ENCODE results near the gene LDLRAD3.

The LDLRAD3 gene

DNA sequence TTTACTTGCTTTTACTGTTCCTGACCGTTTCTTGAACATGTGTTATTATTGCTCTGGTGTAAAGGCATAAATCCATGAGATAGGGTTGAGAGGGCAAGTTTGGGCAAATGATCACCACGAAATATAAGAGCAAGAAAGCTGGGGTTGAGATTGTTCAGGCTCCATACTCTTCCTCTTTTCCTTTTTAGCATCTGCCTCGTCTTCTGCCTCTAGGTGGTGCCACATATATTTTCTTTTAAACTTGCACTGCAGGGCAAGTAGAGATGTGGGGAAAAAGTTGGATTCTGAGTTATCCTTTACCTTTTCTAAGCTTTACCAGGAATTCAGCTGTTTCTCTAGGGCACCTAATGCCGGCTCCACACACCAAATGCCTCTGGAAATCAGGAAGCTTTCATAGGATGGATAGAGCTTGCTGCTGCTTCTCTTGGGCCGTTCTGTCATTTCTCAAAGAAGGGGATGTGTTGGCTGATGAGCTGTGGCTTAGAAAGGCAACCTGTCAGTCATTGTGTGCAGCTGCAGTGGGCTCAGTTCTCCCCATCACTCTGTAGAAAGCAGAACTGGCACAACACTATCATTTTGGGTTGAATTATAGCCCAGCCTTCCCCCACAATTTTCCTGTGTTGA lies 98.2 kb downstream of the LDLRAD3 start:
- in situ Hi-C loops (cut with MboI; ENCODE audit: low sequenced_read_pairs) = loop anchor here (25.0 kb wide), 1 partner anchor 220 kb away; no protein-coding TSS in a partner anchor

DNA sequence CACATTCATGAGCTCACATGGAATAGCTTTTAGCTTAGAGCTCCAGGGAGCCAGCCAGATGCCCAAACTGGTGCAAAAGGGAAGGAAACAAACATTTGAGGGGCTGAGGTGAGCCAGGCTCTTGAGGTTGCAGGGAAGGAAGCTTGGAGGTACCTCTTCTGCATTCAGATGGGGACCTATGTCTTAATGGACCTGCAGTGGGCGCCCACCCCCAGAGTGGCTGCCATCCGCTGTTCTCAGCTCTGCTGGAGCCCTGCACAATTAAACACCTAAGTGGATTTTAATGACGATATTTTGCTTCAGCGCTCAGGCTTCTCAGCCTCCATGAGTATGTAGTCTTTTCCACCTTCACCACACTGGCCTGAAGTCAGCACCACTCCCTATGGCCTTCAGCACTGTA lies 100.8 kb downstream of the LDLRAD3 start:
- in situ Hi-C loops (cut with MboI; ENCODE audit: low sequenced_read_pairs) = loop anchor here (25.0 kb wide), 1 partner anchor 218 kb away; no protein-coding TSS in a partner anchor

DNA sequence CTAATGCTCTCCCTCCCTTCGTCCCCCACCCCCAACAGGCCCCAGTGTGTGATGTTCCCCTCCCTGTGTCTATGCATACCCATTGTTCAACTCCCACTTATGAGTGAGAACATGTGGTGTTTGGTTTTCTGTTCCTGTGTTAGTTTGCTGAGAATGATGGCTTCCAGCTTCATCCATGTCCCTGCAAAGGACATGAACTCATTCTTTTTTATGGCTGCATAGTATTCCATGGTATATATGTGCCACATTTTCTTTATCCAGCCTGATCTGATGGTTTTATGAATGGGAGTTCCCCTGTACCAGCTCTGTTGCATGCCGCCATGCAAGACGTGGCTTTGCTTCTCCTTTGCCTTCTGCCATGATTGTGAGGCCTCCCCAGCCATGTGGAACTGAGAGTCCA lies 102.1 kb downstream of the LDLRAD3 start:
- in situ Hi-C loops (cut with MboI; ENCODE audit: low sequenced_read_pairs) = loop anchor here (25.0 kb wide), 1 partner anchor 216 kb away; no protein-coding TSS in a partner anchor

DNA sequence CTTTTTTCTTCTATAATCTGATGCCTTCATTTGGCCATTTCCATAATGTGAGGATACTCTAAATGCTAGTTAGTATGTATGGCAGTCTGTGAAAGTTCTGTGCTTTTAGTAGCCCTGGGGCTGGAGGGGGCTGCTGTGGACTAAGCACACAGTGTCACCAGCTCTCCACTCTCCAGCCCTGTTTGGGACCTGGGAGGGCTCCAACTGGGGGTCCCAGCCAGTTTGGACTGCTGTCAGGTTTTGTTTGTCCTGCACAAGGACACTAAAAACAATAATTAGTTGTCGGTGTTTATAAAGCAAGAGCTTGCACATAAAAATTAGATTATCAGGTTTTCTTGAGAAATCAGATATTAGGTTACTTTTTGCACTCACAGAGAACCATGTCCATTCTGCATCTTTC lies 103.1 kb downstream of the LDLRAD3 start:
- in situ Hi-C loops (cut with MboI; ENCODE audit: low sequenced_read_pairs) = loop anchor here (25.0 kb wide), 1 partner anchor 215 kb away; no protein-coding TSS in a partner anchor

DNA sequence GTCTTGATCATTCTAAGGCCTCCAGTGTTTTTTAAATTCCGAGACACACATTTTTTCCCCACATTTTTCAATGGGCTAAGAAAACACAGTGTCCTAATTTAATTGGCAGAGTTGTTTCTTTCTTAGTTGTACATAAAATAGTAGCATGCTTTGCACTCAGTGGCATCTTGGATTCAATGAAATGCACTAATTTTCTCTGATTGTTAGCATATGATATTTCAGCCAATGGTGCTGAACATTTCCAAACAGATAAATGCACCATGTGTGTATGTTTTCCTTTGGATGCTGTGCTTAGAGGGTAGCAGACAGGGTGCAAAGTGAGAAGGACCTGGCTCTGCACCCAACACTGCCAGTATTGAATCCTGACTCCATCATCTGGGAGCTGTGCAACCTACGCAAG lies 103.5 kb downstream of the LDLRAD3 start:
- in situ Hi-C loops (cut with MboI; ENCODE audit: low sequenced_read_pairs) = loop anchor here (25.0 kb wide), 1 partner anchor 215 kb away; no protein-coding TSS in a partner anchor

DNA sequence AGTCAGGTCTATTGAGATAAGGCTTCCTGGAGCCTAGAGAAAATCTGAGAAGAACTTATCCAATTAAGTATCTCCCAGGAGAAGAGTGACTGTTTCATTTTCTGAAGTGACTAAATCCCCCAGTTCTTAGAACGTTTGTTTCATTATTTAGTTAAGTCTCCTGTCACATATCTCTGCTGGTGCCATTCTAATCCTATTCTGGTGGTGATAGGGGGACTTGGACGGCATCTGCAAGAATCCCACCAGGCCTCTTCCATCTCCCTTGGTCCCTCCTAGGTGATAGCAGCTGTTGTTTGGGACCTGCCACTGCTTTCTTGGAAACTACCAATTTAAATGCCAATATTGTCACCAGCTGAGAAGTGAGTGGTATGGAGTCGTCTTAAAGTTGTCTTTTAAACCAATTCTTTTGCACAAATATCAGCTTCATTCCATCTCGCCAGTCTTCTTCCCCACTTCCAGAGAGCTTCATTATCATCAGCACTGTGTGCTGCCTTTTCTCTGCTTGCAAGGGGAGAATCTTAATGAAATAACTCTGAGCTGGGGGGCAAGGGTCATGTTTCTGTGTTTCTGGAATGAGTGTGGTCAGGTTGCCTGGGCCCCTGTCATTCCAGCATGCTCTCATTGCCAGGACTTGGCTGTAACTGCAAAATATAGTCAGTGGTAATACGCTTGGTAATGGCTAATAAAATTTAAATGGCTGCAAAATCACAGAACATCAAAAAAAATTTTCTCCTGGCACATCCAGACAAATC lies 104.8 kb downstream of the LDLRAD3 start:
- in situ Hi-C loops (cut with MboI; ENCODE audit: low sequenced_read_pairs) = loop anchor here (25.0 kb wide), 1 partner anchor 214 kb away; no protein-coding TSS in a partner anchor

DNA sequence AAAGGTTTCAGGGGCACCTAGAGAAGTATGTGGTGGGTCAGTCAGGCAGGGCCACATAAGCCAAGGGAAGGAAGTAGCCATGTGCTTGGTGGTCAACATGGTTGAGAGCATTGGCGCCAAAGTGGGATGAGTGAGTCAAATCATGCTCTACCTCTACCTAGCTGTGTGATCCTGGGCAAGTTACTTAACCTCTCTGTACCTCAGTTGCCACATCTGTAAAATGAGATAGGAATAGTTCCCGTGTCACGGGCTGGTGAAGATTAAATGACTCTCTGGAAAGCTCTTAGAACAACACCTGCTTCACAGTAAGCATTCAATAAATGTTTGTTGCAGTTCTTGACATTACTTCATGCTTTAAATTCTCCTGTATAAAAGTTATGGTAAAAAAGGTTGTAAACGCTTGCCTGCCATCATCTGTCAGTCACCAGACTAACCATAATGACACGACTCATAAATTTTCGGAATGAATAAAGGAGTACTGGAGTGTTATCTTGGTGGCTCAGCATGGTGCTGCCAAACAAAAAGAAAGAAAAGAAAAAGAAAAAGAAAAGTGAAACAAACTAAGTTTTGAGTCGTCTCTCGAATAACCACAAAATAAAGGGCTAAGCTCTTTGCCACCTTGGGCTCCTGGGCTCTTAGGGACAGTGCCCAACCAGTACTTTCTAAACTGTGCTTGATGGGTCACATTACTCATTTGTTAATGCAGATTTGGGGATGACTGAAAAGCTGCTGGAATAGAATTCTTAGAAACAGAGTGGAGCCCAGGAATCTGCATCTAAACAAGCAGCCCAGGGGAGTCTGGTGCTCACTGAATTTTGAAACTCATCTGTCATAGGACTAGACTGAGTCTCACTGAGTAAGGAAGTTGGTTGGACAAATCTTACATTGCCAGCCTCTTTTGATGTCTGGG lies 107.6 kb downstream of the LDLRAD3 start:
- in situ Hi-C loops (cut with MboI; ENCODE audit: low sequenced_read_pairs) = no loop called here

DNA sequence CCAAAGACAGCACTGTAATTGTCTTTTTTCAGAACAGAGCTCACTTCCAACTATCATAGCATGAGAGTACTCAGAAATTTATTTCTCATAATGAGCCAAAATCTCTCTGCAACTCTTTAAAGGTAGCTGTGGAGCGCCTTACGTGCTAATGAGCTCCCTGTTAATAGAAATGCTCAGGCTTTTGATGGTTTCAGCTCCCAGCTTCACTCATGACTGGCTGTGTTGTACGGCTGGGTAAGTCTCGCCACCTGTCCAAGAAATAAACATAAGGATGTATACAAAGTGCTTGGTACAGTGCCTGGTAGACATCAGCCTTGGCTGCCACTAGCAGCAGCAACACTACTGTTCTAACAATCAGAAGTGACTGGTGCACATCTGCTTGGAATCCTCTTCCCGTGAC lies 109.4 kb downstream of the LDLRAD3 start:
- in situ Hi-C loops (cut with MboI; ENCODE audit: low sequenced_read_pairs) = no loop called here

DNA sequence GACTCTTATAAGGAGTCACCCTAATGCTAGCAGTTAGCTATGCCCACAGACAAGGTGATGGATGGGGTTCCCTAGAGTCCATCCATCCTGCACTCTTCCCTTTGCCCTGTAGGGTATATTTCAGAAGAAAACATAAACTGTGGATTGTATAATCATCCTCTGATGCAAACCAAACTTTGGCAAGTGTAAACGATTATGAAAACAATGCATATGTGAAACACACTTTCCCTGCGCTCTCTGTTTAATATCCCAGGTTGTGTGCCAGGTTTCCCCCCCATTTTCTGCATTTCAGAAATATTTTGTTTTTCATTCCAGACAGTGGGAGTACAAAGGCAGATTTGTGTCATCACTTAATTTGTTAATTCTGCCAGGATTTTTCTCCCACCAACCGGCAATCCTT lies 110.0 kb downstream of the LDLRAD3 start:
- in situ Hi-C loops (cut with MboI; ENCODE audit: low sequenced_read_pairs) = no loop called here

DNA sequence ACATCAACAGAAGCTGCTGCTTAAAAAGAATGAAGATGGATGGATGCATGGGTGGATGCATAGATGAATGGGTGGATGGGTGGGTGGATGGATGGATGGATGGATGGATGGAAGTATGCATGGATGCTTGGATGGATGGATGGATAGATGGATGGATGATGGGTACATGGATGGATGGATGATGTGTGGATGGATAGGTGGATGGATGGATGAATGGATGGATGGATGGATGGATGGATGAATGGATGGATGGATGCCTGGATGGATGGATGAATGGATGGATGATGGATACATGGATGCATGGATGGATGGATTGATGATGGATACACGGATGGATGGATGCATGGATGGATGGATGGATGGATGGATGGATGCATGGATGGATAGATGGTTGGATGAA lies 110.8 kb downstream of the LDLRAD3 start:
- in situ Hi-C loops (cut with MboI; ENCODE audit: low sequenced_read_pairs) = no loop called here

DNA sequence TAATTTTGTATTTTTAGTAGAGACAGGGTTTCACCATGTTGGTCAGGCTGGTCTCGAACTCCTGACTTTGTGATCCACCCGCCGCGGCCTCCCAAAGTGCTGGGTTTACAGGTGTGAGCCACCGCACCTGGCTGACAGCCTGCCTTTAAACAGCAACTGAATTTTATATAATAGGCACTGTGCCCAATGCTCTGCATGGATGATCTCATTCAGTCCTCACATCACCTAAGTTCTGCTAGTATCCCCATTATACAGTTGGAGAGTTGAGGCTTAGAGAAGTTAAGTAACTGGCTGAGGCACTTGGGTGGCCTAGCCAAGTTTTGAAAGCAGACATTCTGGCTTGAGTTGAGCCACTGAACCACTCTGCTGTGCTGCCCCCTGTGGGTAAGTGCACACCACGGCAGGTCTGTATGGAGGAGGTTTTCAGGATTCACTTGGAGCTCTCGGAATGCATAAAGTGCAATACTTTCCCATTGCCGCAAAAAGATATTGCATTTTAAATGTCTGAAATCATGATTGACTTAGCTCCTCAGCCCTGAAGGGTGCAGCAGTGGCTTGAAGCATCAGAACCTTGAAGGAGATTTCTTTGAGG lies 112.4 kb downstream of the LDLRAD3 start:
- in situ Hi-C loops (cut with MboI; ENCODE audit: low sequenced_read_pairs) = no loop called here

DNA sequence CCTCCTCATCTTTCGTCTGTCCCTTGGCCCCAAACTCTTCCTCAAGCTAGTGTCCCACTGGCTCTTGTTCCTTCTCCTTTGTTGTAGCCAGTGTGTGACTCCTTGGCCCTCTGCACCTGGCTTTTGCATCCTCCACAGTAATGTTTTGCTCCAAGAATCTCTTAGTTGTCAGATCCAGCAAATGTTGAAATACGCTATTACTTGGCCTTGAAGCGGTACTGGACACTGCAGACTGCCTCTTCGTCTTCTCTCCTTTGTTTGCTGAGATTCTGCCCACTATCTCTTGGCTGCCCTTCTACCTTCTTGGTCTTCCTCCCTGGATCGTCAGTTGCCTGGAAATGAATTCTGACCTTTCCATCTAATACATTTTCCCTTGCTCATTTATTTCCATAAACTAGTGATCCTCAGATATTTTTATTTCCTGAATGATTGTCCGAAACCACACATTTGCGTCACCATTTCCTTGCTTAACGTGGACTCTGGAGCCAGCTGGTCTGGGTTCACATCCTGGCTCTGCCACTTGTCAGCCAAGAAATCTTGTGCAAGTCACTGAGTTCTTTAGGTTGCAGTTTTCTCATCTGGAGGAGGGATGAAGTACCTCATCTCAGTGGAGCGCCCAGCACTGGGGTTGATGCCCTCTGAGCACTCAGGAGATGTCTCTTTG lies 113.6 kb downstream of the LDLRAD3 start:
- in situ Hi-C loops (cut with MboI; ENCODE audit: low sequenced_read_pairs) = no loop called here

DNA sequence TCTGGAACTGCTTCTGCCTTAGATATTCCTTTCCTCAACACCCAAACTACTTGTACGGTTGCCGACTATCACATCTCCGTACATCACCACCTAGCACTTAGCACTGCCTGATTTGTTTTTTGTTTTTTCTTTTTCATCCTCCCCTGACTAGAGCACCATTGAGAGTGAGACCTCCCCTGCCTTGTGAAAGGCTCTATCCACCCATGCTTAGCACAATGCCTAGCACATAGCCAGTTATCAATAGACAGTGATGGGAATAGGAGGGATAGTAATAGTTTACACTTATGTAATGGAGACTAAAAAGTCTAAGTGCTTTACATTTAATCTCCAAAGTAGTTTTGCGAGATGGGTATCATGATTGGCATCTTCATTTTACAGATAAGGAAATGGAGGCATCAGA lies 115.8 kb downstream of the LDLRAD3 start:
- in situ Hi-C loops (cut with MboI; ENCODE audit: low sequenced_read_pairs) = no loop called here

DNA sequence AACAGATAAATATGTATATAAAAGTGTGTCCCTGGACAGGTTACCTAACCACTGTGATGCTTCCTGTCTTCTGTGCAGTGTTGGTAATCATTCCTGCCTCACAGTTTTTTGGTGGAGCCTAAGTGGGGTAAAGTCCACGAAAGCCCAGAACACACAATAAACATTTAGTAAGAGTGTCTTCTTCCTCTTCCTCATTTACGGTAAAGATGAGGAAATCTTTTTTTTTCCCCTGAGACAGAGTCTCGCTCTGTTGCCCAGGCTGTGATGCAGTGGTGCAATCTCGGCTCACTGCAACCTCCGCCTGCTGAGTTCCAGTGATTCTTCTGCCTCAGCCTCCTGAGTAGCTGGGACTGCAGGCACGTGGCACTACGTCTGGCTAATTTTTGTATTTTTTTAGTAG lies 117.1 kb downstream of the LDLRAD3 start:
- in situ Hi-C loops (cut with MboI; ENCODE audit: low sequenced_read_pairs) = no loop called here

DNA sequence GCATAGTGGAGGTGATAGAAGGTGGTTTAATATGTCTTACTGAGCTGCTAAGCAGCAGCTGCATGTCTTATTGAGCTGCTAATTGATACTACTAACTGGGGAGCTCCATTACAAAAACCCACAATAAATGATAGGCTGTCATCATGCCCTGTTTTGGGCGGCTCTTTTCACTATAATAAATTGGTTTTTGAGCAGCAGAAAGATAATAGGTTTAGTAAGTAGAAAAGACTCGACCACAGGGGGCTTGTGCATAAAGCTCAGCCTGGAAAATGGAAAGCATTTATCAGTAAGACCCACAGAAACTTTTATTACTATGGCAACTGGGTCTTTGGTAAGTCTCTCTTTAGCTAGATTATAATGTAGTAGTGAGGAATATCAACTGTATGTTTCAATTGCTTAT lies 117.6 kb downstream of the LDLRAD3 start:
- in situ Hi-C loops (cut with MboI; ENCODE audit: low sequenced_read_pairs) = no loop called here

DNA sequence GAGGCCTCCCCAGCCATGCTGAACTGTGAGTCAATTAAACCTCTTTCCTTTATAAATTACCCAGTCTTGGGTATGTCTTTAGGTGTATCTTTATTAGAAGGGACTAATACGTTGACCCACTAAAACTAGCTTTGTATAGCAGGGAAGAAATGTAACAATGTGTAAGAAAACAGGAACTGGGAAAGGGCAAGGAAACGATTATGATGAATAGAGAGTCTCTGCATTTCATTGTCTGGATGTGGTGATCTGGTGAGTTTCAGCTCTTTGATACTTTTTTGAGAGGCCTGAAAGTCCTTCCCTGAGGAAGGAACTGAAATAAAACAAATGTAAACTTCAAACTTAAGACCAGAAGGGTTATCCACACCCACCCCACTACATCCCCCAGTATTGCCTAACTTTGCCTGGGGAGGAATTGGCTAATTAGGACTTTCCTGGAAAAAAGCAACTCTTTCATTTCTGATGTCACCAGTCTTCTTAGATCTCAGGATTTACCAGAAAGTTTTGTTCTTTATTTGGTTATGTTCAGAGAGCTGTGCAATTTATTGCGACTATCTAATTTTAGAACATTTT lies 119.0 kb downstream of the LDLRAD3 start:
- in situ Hi-C loops (cut with MboI; ENCODE audit: low sequenced_read_pairs) = no loop called here

DNA sequence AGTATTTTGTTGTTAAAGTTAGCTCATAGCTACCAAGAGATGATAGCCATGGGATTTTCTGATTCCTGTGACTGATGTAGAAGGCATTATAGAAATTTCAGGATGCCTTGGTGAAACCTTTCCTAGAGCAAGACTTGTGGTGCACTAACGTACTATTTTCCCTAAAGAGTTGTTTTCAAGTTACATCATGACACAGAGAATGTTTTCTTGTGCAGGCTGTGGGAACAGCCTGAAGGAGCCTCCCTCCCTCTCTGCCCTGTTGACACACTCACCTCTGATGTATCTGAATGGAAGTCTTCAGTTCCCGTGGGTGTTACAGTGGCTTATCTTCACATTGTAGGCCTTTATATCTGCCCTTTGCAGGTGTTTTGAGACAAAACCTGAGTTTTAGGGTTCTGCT lies 121.6 kb downstream of the LDLRAD3 start:
- in situ Hi-C loops (cut with MboI; ENCODE audit: low sequenced_read_pairs) = no loop called here

DNA sequence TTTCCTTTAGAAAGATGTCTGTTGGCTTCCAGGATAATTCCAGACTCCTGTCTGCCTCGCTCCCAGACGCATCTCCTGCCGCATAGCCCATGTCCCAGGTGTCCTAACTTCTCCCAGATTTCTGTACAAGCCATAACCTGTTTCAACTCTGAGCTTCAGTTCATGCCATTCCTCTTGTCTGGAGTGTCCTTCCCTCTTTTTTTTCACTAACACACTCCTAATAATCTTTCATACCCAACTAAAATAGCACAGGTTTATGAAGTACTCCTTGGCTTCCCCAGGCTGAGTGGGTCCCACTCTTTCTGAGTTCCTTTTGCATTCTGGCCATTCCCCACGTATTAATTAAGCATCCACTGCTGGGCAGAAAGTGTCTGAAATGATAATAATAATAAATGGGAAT lies 123.0 kb downstream of the LDLRAD3 start:
- in situ Hi-C loops (cut with MboI; ENCODE audit: low sequenced_read_pairs) = no loop called here

DNA sequence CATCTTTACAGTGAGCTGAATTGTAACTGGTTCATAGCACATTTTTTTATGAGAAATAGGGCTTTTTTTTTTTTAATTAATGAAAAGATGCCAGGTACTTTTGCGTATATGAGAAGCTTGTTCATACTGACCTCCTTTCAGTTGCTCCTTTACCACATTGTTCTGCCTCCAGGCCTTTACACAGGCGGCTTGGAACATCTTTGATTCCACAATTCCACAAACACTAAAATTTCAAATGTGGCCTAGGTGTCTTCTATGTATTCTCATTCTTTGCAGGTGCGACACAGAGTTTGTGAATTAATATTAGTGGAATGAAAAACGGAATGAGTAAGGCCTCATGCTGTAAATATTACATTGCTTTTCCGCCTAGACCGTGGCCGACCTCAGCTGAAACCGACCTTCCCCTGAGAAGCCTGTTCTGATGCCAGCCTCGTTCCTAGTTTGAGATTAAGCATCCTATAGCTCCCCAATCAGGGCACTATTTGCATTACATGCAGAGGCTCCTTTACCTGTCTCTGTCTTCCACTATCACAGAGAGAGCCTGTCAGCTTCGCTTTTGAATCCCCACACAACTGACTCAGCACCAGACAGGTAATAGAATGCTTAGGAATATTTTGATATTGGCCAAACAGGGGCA lies 125.8 kb downstream of the LDLRAD3 start:
- in situ Hi-C loops (cut with MboI; ENCODE audit: low sequenced_read_pairs) = no loop called here

All from HL-60/S4 treated with phorbol 12-myristate 13-acetate at 8.2 ng/mL for 4 days and 3 days (cell line).